ENCODE measurements around the gene ATP2B3.

The ATP2B3 gene

GRCh38 chrX:153554519-153555167, 37.2 kb downstream of the ATP2B3 start:
- Histone ChIP-seq H3K4me1 (ENCODE audit: low read length) (no peaks in the 10 kb centered on the region), H3K4me2 (ENCODE audit: low read depth, low read length) (no peak overlapping the region), H3K9me3 (replicated peaks; ENCODE audit: insufficient read depth, low read length) (no peaks in the 10 kb centered on the region), H3K4me3 (ENCODE audit: low read length) (no peak overlapping the region), H3K27ac (ENCODE audit: low read length) (no peak overlapping the region), H3K36me3 (replicated peaks; ENCODE audit: insufficient read depth, low read length) (no peaks in the 10 kb centered on the region), H3K9me2 (replicated peaks; ENCODE audit: insufficient read depth, low read length) (no peaks in the 10 kb centered on the region), H3F3A (ENCODE audit: insufficient read depth, low read length) (no peaks in the 10 kb centered on the region), H3K9ac (ENCODE audit: low read length) (no peak overlapping the region), H4K20me1 (ENCODE audit: insufficient read depth, low read length) (no peaks in the 10 kb centered on the region), H2AFZ (ENCODE audit: low read length) (no peak overlapping the region), H3K27me3 (replicated peaks; ENCODE audit: insufficient read depth, low read length) (peaks cover 83% of the 10 kb centered on the region), H3K79me2 (ENCODE audit: low read length) (no peaks in the 10 kb centered on the region)
- peak; percentile 15 for DNase-seq
- TF ChIP-seq EZH2phosphoT487 (IDR thresholded peaks at IDR 0.05; ENCODE audit: low read length) (no peak), CTCF (IDR thresholded peaks at IDR 0.05; ENCODE audit: low read length) (peak; percentile 57)

GRCh38 chrX:153556767-153557166, 39.3 kb downstream of the ATP2B3 start:
- no peaks in the 10 kb centered on the region for H3K9me2 ChIP-seq (replicated peaks; ENCODE audit: insufficient read depth, low read length)
- H3K9me3 ChIP-seq (replicated peaks; ENCODE audit: insufficient read depth, low read length) = no peaks in the 10 kb centered on the region
- H3K27me3 ChIP-seq (replicated peaks; ENCODE audit: insufficient read depth, low read length) = peaks cover 73% of the 10 kb centered on the region
- H3K36me3 ChIP-seq (replicated peaks; ENCODE audit: insufficient read depth, low read length) = no peaks in the 10 kb centered on the region
- no peak overlapping the region for H3K9ac ChIP-seq (ENCODE audit: low read length)
- no peak overlapping the region for H3K4me2 ChIP-seq (ENCODE audit: low read depth, low read length)
- TF ChIP-seq EZH2 (optimal IDR thresholded peaks at IDR 0.05; ENCODE audit: low read depth, low read length) (no peak), CTCF (IDR thresholded peaks at IDR 0.05; ENCODE audit: low read length) (no peak), EZH2phosphoT487 (IDR thresholded peaks at IDR 0.05; ENCODE audit: low read length) (no peak)
- H3K27ac ChIP-seq (ENCODE audit: low read length) = no peak overlapping the region
- DNase-seq = no peak
- no peak overlapping the region for H2AFZ ChIP-seq (ENCODE audit: low read length)
- H4K20me1 ChIP-seq (ENCODE audit: insufficient read depth, low read length) = no peaks in the 10 kb centered on the region
- no peaks in the 10 kb centered on the region for H3K79me2 ChIP-seq (ENCODE audit: low read length)
- no peak overlapping the region for H3K4me3 ChIP-seq (ENCODE audit: low read length)
- H3K4me1 ChIP-seq (ENCODE audit: low read length) = no peaks in the 10 kb centered on the region
- no peaks in the 10 kb centered on the region for H3F3A ChIP-seq (ENCODE audit: insufficient read depth, low read length)

GRCh38 chrX:153557618-153558355, 40.3 kb downstream of the ATP2B3 start:
- H3K9ac ChIP-seq (ENCODE audit: low read length) = no peak overlapping the region
- H3K79me2 ChIP-seq (ENCODE audit: low read length) = no peaks in the 10 kb centered on the region
- DNase-seq = no peak
- no peaks in the 10 kb centered on the region for H3K9me3 ChIP-seq (replicated peaks; ENCODE audit: insufficient read depth, low read length)
- no peak overlapping the region for H3K4me2 ChIP-seq (ENCODE audit: low read depth, low read length)
- H3K27ac ChIP-seq (ENCODE audit: low read length) = no peak overlapping the region
- H2AFZ ChIP-seq (ENCODE audit: low read length) = no peak overlapping the region
- H3F3A ChIP-seq (ENCODE audit: insufficient read depth, low read length) = no peaks in the 10 kb centered on the region
- H3K9me2 ChIP-seq (replicated peaks; ENCODE audit: insufficient read depth, low read length) = no peaks in the 10 kb centered on the region
- H3K4me3 ChIP-seq (ENCODE audit: low read length) = no peak overlapping the region
- no peaks in the 10 kb centered on the region for H3K4me1 ChIP-seq (ENCODE audit: low read length)
- H3K36me3 ChIP-seq (replicated peaks; ENCODE audit: insufficient read depth, low read length) = no peaks in the 10 kb centered on the region
- no peak for TF ChIP-seq EZH2 (optimal IDR thresholded peaks at IDR 0.05; ENCODE audit: low read depth, low read length)
- TF ChIP-seq EZH2phosphoT487 (IDR thresholded peaks at IDR 0.05; ENCODE audit: low read length) = no peak
- TF ChIP-seq CTCF (IDR thresholded peaks at IDR 0.05; ENCODE audit: low read length) = no peak
- H3K27me3 ChIP-seq (replicated peaks; ENCODE audit: insufficient read depth, low read length) = peaks cover 68% of the 10 kb centered on the region
- H4K20me1 ChIP-seq (ENCODE audit: insufficient read depth, low read length) = no peaks in the 10 kb centered on the region
